ENCODE results near the gene NEU4.
"Not testable (repeated sequence)": the region's sequence is repeated elsewhere in the genome, so short reads cannot be mapped to it uniquely, and the experiment has no call there.

Gene NEU4

DNA sequence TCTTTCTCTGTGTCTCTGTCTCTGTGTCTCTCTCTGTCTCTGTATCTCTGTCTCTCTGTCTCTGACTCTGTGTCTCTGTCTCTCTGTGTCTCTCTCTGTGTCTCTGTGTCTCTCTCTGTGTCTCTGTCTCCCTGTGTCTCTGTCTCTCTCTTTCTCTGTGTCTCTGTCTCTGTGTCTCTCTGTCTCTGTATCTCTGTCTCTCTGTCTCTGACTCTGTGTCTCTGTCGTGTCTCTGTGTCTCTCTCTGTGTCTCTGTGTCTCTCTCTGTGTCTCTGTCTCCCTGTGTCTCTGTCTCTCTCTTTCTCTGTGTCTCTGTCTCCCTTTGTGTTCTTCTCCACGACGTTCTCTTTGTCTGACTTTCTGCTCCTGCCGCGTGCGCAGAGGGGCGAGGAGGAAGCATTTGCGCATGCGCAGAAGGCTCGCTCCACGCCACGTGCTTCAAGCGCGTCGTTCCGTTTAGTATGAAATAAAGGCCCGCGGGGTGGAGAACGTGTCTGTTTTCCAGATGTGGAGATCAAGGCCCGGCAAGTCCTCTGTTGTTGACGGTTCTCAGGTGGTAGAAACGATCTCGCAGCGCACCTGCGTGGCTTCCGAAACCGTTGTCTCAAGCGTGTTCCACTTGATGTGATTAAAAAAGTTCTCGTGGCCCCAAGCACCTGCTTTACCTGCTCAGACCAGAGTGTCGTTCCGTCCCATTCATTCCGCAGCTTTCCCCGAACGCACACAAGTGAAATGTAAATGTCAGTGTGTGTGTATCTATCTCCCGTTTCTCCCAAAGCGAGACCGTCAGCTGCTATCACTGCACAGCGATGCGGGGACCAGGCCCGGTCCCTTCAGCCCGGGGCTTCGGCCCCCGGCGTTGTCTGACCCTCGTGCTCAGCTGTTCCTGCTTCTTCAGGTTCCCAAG lies 14.8 kb downstream of the NEU4 start:
- not testable (repeated sequence) for DNase-seq (ENCODE audit: low spot score in 2 of 2); H3K36me3 Mint-ChIP-seq (ENCODE audit: insufficient read depth); H3K27me3 Mint-ChIP-seq

DNA sequence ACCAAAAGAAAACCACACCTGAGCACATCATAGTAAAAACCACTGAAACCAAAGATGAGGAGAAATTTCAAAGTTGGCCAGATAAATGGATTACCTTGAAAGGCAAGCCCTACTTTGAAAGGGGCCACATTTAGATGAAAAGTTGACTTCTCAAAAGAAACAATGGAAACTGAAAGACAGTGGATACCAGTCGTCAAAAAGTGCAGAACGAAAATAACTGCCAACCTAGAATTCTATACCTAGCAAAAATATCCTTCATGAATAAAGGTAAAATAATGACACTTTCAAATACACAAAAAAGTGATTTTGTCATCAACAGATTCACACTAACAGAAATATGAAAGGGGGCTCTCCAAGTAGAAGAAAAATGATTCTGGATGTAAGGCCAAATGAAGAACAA lies 18.4 kb downstream of the NEU4 start:
- Mint-ChIP-seq H3K4me3 (no peak overlapping the region), H3K9me3 (peaks cover 5% of the 10 kb centered on the region), H3K4me1 (peaks cover 20% of the 10 kb centered on the region), H3K27me3 (peaks cover 8% of the 10 kb centered on the region), H3K27ac (ENCODE audit: low read depth) (no peak overlapping the region), H3K36me3 (ENCODE audit: insufficient read depth) (peaks cover 7% of the 10 kb centered on the region)
- ATAC-seq (replicated peaks; ENCODE audit: extremely low read depth, poor library complexity, severe bottlenecking) = no peak
- no peak for DNase-seq (ENCODE audit: low spot score in 2 of 2)

More for the DNA sequence above, 14.8 kb downstream of the NEU4 start:
- not testable (repeated sequence) for ATAC-seq (replicated peaks; ENCODE audit: extremely low read depth, poor library complexity, severe bottlenecking); H3K4me3 Mint-ChIP-seq; H3K9me3 Mint-ChIP-seq
- peaks cover 27% of the 10 kb centered on the region for H3K4me1 Mint-ChIP-seq
- H3K27ac Mint-ChIP-seq (ENCODE audit: low read depth) = peak overlapping the region; percentile 92

GRCh38 chr2:241833101-241833663 lies 24.2 kb downstream of the NEU4 start:
- H3K27me3 Mint-ChIP-seq = no peaks in the 10 kb centered on the region
- H3K4me3 Mint-ChIP-seq = no peak overlapping the region
- no peak overlapping the region for H3K27ac Mint-ChIP-seq (ENCODE audit: low read depth)
- ATAC-seq (replicated peaks; ENCODE audit: extremely low read depth, poor library complexity, severe bottlenecking) (no peak), DNase-seq (ENCODE audit: low spot score in 2 of 2) (no peak)
- peaks cover 2% of the 10 kb centered on the region for H3K36me3 Mint-ChIP-seq (ENCODE audit: insufficient read depth)
- no peaks in the 10 kb centered on the region for H3K9me3 Mint-ChIP-seq
- peaks cover 17% of the 10 kb centered on the region for H3K4me1 Mint-ChIP-seq

DNA sequence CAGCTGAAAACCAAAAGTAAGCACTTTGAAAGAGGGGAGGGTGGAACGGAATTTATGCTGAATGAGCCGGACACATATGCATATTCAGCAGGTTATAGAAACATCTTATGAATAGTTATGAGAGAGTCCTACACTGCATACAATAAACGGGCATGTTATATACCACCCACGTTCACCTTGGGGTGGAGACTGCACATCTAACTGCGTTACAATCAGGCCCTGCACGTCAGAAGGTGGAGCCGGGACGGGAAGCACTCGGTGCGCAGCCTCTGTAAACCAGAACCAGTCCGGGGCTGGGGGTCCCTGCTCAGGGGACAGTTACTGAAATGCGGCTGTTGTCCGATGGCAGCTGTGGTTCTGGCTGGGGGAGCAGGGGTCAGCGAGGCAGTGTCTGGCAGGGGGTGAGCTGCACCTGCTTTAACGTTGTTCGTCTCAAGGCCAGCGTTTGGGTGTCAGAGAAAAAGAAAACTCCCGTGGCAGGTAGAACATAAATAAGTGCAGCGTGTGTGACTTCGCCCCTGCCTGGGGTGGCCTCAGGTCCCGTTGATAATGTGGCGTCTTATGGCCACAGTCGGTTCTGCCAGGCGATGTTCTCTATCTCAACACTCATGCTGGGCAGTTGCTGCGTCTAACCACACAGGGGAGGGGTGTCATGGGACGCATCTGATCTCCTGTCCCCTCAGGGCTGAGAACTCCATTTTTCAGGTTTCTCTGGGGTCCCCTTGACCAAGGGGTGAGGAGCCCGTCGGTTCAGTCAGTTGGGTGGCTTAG lies 24.9 kb downstream of the NEU4 start:
- DNase-seq (ENCODE audit: low spot score in 2 of 2); H3K9me3 Mint-ChIP-seq; H3K36me3 Mint-ChIP-seq (ENCODE audit: insufficient read depth); H3K27ac Mint-ChIP-seq (ENCODE audit: low read depth); ATAC-seq (replicated peaks; ENCODE audit: extremely low read depth, poor library complexity, severe bottlenecking); H3K27me3 Mint-ChIP-seq; H3K4me3 Mint-ChIP-seq: not testable (repeated sequence)
- peaks cover 17% of the 10 kb centered on the region for H3K4me1 Mint-ChIP-seq

DNA sequence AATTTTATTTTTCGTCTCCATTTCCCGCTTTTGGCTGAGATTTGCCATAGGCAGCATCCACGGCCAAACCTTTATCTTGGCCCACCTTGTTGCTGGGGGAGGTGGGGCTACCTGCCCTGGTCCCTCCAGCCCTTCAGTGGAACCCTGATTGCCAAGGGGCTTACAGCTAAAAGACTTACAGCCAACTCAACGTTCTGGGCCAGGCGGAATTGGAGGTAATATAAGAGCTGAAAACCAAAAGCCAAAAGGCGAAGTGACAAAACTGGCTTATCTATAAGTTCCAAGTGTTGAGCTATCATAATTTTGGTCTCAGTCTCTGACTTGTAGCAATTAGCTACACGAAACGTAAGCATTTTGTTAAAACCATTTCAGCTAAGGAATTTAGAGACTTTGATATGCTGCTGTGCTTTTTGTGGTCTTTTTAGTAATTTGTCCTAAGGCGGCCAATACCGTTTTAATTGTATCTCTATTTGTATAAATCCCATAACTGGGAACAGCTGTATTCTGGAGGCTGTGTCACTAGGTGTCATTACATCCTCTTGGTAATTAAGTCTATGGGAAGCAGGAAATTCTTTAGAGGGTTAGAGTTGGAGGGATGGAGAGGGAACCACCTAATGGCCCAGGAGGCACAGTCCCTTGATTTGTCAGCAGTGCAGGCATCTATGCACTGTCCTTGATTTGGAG lies 25.7 kb downstream of the NEU4 start:
- Mint-ChIP-seq H3K4me1 (peaks cover 17% of the 10 kb centered on the region), H3K27me3 (no peaks in the 10 kb centered on the region), H3K36me3 (ENCODE audit: insufficient read depth) (peaks cover 2% of the 10 kb centered on the region), H3K4me3 (no peak overlapping the region), H3K27ac (ENCODE audit: low read depth) (no peak overlapping the region), H3K9me3 (no peaks in the 10 kb centered on the region)
- DNase-seq (ENCODE audit: low spot score in 2 of 2) (no peak), ATAC-seq (replicated peaks; ENCODE audit: extremely low read depth, poor library complexity, severe bottlenecking) (no peak)

DNA sequence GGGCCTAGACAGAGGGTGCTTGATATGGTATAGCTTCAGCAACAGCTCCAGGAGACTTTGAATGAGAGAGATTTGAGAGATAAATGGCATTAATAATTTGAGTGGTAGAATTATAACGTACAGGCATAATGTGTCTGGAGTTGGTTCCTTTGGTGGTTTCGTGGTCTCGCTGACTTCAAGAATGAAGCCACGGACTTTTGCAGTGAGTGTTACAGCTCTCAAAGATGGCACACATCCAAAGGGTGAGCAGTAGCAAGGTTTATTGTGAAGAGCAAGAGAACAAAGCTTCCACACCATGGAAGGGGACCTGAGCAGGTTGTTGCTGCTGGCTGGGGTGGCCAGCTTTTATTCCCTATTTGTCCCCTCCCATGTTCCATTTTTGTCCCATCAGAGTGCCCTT lies 26.6 kb downstream of the NEU4 start:
- no peak for ATAC-seq (replicated peaks; ENCODE audit: extremely low read depth, poor library complexity, severe bottlenecking)
- no peak overlapping the region for H3K27ac Mint-ChIP-seq (ENCODE audit: low read depth)

DNA sequence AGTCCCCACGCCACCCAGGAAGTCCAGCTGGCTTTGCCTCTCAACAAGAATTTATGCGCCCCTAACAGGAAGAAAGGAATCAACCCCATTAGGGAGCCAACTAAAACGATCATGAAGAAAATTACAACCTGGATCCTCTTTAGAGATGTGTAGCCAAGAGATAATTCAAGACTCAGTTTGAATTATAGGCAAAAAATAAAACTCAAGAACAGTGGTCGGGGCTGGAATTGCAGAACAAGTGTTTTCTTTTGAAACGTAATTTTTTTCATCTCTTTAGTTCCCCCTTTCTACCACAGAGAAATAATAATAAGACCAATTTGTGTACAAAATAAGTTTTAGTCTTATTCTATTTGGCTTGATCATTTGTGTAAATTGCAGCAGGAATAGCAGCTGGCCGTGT lies 27.3 kb downstream of the NEU4 start:
- Mint-ChIP-seq H3K4me3 (no peak overlapping the region), H3K27ac (ENCODE audit: low read depth) (no peak overlapping the region), H3K27me3 (no peaks in the 10 kb centered on the region), H3K36me3 (ENCODE audit: insufficient read depth) (no peaks in the 10 kb centered on the region), H3K4me1 (peaks cover 21% of the 10 kb centered on the region), H3K9me3 (no peaks in the 10 kb centered on the region)
- ATAC-seq (replicated peaks; ENCODE audit: extremely low read depth, poor library complexity, severe bottlenecking) (no peak), DNase-seq (ENCODE audit: low spot score in 2 of 2) (no peak)

More for the DNA sequence above, 26.6 kb downstream of the NEU4 start:
- Mint-ChIP-seq H3K4me3 (no peak overlapping the region), H3K36me3 (ENCODE audit: insufficient read depth) (no peaks in the 10 kb centered on the region), H3K9me3 (no peaks in the 10 kb centered on the region), H3K4me1 (peaks cover 17% of the 10 kb centered on the region), H3K27me3 (no peaks in the 10 kb centered on the region)
- DNase-seq (ENCODE audit: low spot score in 2 of 2) = no peak

GRCh38 chr2:241837197-241837965 lies 28.4 kb downstream of the NEU4 start:
- Mint-ChIP-seq H3K4me1 (peaks cover 26% of the 10 kb centered on the region), H3K27ac (ENCODE audit: low read depth) (no peak overlapping the region), H3K36me3 (ENCODE audit: insufficient read depth) (peaks cover under 1% of the 10 kb centered on the region), H3K4me3 (no peak overlapping the region), H3K9me3 (no peaks in the 10 kb centered on the region), H3K27me3 (no peaks in the 10 kb centered on the region)
- ATAC-seq (replicated peaks; ENCODE audit: extremely low read depth, poor library complexity, severe bottlenecking) (no peak), DNase-seq (ENCODE audit: low spot score in 2 of 2) (no peak)

DNA sequence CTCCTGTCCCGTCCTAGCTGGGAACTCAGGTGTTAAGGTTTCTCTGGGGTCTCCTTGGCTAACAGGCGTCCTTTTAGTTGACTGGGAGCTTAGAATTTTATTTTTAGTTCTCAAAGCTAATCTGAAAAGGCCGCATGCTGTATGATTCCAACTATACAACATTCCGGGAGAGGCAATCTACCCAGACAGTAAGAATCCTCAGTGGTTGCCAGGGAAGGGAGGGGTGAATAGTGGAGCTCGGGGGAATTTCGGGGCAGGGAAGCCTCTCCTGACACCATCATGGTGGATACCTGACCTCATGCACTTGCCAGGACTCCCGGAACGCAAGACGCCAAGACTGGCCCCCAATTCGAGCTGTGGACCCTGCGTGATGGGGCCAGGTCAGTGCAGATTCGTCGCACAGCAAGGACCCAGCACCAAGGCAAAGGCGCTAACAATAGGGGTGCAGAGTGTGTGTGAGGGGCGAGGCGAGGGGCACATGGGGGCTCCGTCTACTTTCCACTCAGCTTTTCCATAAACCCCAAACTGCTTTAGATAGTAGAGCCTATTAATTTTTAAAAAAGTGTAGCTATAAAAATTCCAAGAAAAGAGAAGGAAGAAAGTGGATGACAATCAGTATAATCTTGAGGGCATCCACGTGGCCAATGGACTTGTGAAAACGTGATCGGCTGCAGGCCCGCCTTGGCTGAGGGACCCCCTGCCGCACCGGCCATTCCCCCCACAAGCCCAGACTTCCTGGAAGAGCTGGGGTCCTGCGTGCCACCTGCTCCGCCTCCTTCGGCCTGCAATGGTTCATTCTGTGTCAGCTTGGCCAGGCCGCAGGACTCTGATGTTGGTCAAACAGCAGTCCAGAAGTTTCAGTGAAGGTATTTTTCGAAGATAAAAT lies 32.4 kb downstream of the NEU4 start:
- H3K27ac Mint-ChIP-seq (ENCODE audit: low read depth) = no peak overlapping the region

GRCh38 chr2:241842067-241842415 lies 33.0 kb downstream of the NEU4 start:
- H3K9me3 Mint-ChIP-seq = no peaks in the 10 kb centered on the region
- peak overlapping the region; percentile 18 for H3K4me3 Mint-ChIP-seq
- ATAC-seq (replicated peaks; ENCODE audit: extremely low read depth, poor library complexity, severe bottlenecking) (no peak), DNase-seq (ENCODE audit: low spot score in 2 of 2) (no peak)
- H3K27ac Mint-ChIP-seq (ENCODE audit: low read depth) = peak overlapping the region; percentile 95
- no peaks in the 10 kb centered on the region for H3K27me3 Mint-ChIP-seq
- H3K4me1 Mint-ChIP-seq = peaks cover 51% of the 10 kb centered on the region
- H3K36me3 Mint-ChIP-seq (ENCODE audit: insufficient read depth) = peaks cover 12% of the 10 kb centered on the region

More for the DNA sequence above, 32.4 kb downstream of the NEU4 start:
- Mint-ChIP-seq H3K4me1 (peaks cover 49% of the 10 kb centered on the region), H3K27me3 (no peaks in the 10 kb centered on the region), H3K9me3 (no peaks in the 10 kb centered on the region), H3K36me3 (ENCODE audit: insufficient read depth) (peaks cover 12% of the 10 kb centered on the region), H3K4me3 (peak overlapping the region; percentile 18)
- ATAC-seq (replicated peaks; ENCODE audit: extremely low read depth, poor library complexity, severe bottlenecking) = no peak
- DNase-seq (ENCODE audit: low spot score in 2 of 2) = no peak

GRCh38 chr2:241842620-241843211 lies 33.7 kb downstream of the NEU4 start:
- DNase-seq (ENCODE audit: low spot score in 2 of 2) = peak in 1 of 2 donors; percentile 53

More at GRCh38 chr2:241842620-241843211, 33.7 kb downstream of the NEU4 start:
- Mint-ChIP-seq H3K9me3 (no peaks in the 10 kb centered on the region), H3K4me3 (peak overlapping the region; percentile 77), H3K27me3 (no peaks in the 10 kb centered on the region), H3K27ac (ENCODE audit: low read depth) (peak overlapping the region; percentile 95), H3K36me3 (ENCODE audit: insufficient read depth) (peaks cover 12% of the 10 kb centered on the region), H3K4me1 (peaks cover 45% of the 10 kb centered on the region)
- peak; percentile 54 for ATAC-seq (replicated peaks; ENCODE audit: extremely low read depth, poor library complexity, severe bottlenecking)
